SIG-M5 treated with dmso at 0.1 percent for 504 hours (cell line): ENCODE measurements around the gene CHRNA4.

Experiments
- DNase-seq: peaks from one replicate; lab custom pipeline; 2025; ENCODE audit not compliant: unreplicated experiment; lab: John Stamatoyannopoulos, UW

CHRNA4 gene

DNA sequence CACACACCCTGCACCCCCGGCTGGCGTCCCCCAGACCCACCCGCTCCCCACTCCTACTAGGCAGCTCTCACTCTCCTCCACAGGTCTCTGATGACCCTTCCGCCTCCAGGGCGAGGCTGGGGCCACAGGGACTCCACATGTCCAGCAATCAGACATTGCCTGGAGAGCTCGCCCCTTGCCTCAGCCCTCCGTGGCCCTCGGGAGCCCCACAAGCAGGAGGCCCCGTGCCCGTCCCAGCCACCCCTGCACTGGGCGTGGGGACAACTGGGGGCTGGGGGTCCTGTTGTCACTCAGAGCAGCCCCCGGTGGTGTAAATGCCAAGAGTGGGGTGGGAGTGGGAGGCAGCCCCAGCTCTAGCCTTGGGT is 66.6 kb downstream of the CHRNA4 start:
- DNase-seq, result no peak

DNA sequence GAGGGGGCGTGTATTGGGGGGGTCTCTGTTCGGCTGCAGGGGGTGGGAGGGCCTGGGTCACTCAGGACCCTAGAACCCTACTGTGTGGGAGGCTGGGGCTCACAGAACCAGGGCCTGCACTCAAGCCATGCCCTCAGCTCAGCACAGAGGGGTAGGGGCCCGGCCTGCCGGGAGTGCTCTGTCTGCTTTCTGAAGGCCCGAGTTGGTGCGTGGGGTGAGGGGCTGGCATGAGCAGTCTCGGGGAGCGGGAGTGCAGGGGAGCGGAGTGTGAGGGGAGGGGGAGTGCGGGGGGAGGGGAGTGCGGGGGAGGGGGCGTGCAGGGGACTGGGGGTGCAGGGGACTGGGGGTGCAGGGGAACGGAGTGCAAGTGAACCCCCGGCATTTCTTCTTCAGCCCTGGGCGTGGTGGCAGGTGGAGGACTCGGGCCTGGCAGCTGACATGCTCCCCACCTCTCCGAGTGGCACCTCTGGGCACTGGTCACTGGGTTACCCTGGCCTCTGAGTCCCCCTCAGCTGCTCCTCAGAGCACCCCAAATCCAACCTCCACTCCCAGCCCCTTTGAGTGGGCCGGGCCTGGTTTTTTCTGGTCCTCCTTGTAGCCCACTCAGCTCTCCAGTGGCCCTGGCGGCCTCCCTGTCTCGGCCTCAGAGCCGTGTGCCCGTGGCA is 67.1 kb downstream of the CHRNA4 start:
- no peak for DNase-seq

GRCh38 chr20:63293456-63293855 is 67.7 kb downstream of the CHRNA4 start:
- no peak for DNase-seq
